ENCODE results near the gene IL32. TPM values are rescaled to one million over a fixed set of nuclear protein-coding genes. Genes with fewer than 3 reads are reported as not detected.
A peak's percentile ranks its signal among the peaks of the same experiment; 100 is the strongest.

Gene IL32
- total and polyA plus RNA-seq, 2 experiments from 2014 or later = 2.3 to 6.1 TPM

GRCh38 chr16:3022208-3022683, 43.2 kb upstream of the IL32 start:
- peak overlapping the region; percentile 96 for H3K4me3 Mint-ChIP-seq
- H3K27ac Mint-ChIP-seq = peak overlapping the region; percentile 98

More at GRCh38 chr16:3022208-3022683, 43.2 kb upstream of the IL32 start:
- H3K79me2 ChIP-seq (replicated peaks; ENCODE audit: insufficient read depth) = peaks cover 24% of the 10 kb centered on the region
- H2AFZ ChIP-seq = no peak overlapping the region
- TF ChIP-seq CTCF (conservative IDR thresholded peaks at IDR 0.05; ENCODE audit: low read depth in 2 of 2) (no peak), NANOG (IDR thresholded peaks at IDR 0.05; ENCODE audit: borderline replicate concordance) (no peak), STAT1 (IDR thresholded peaks at IDR 0.05; ENCODE audit: unreplicated experiment) (no peak), ZNF331 (CRISPR knock-in tag; IDR thresholded peaks at IDR 0.05; ENCODE audit: low read depth) (no peak), POLR2AphosphoS5 (IDR thresholded peaks at IDR 0.05; ENCODE audit: low read depth) (no peak; the same call in 1 of the 2 replicates), ZNF114 (CRISPR knock-in tag; IDR thresholded peaks at IDR 0.05) (no peak), CREB1 (CRISPR knock-in tag; IDR thresholded peaks at IDR 0.05; ENCODE audit: low read depth) (no peak), EZH2 (IDR thresholded peaks at IDR 0.05; ENCODE audit: low read depth, unreplicated experiment) (no peak), EZH2phosphoT487 (IDR thresholded peaks at IDR 0.05; ENCODE audit: unreplicated experiment) (no peak), REST (IDR thresholded peaks at IDR 0.05; ENCODE audit: unreplicated experiment) (no peak), ZNF462 (CRISPR knock-in tag; IDR thresholded peaks at IDR 0.05) (no peak), ETS1 (IDR thresholded peaks at IDR 0.05) (no peak), JUNB (IDR thresholded peaks at IDR 0.05; ENCODE audit: unreplicated experiment) (no peak)
- Mint-ChIP-seq H3K9me3 (peaks cover under 1% of the 10 kb centered on the region; the same call in 2 of the 3 replicates), H3K27me3 (ENCODE audit: insufficient read depth, low read depth, poor library complexity) (peaks cover 48% of the 10 kb centered on the region), H3K4me1 (peaks cover 27% of the 10 kb centered on the region), H3K36me3 (ENCODE audit: low read depth) (peaks cover 40% of the 10 kb centered on the region)
- H4K20me1 ChIP-seq (replicated peaks; ENCODE audit: insufficient read depth) = peaks cover 21% of the 10 kb centered on the region
- ATAC-seq (peak; percentile 1), DNase-seq (ENCODE audit: low spot score) (peak; percentile 91)
- no peaks in the 10 kb centered on the region for H3K36me3 ChIP-seq (ENCODE audit: insufficient read depth)
- H3K9me2 ChIP-seq (ENCODE audit: insufficient read depth) = no peaks in the 10 kb centered on the region
- H3K27me3 ChIP-seq (ENCODE audit: insufficient read depth) = no peaks in the 10 kb centered on the region; the same call in 1 of the 2 replicates
- H3F3A ChIP-seq (replicated peaks; ENCODE audit: low read depth) = peaks cover 54% of the 10 kb centered on the region
- peak overlapping the region; percentile 85 for H3K4me3 ChIP-seq
- peaks cover 32% of the 10 kb centered on the region for H3K4me1 ChIP-seq (ENCODE audit: insufficient read depth)
- peak overlapping the region; percentile 99 for H3K27ac ChIP-seq (ENCODE audit: low read depth)
- peak overlapping the region; percentile 97 for H3K4me2 ChIP-seq

Data from GM23338 (cell line).